B cell (primary cell): ENCODE results near the gene CATSPERZ. TPM values are rescaled to one million over a fixed set of nuclear protein-coding genes. Genes with fewer than 3 reads are reported as not detected.
A peak's percentile ranks its signal among the peaks of the same experiment; 100 is the strongest.

Source experiments
- ATAC-seq: fragments of 200-7000 bp; cut with Tn5 transposase; one replicate; pipeline ENCODE4 v1.10.0; 2021; ENCODE audit warnings: low read depth, mild to moderate bottlenecking, moderate number of reproducible peaks, moderate library complexity
- CTCF ChIA-PET: fragments of 350-600 bp; sonication (Branson Sonifier 250); formaldehyde crosslinking; loops from one replicate; lab custom pipeline; 2021; ENCODE audit warnings: antibody characterized with exemption, inconsistent platforms; lab: Charles Lee
- POLR2A ChIA-PET: fragments of 350-600 bp; sonication (Branson Sonifier 250); formaldehyde crosslinking; loops from one replicate; lab custom pipeline; 2021; ENCODE audit warnings: antibody characterized with exemption; lab: Charles Lee
- DNase-seq: peaks from one replicate; pipeline ENCODE4 v3.0.0; 2013
- H2AFZ ChIP-seq: 2 replicates; pipeline ENCODE4 v1.6.1; 2012; ENCODE audit warnings: mild to moderate bottlenecking, low read depth, low read length; ENCODE audit not compliant: insufficient read depth, poor library complexity, severe bottlenecking
- H3K27ac ChIP-seq, 2 donors: 1 replicate in 1 of 2; 2 replicates in 1 of 2; pipeline ENCODE4 v1.5.1; 2012 to 2013; ENCODE audit warnings: low read length in 2 of 2, mild to moderate bottlenecking in 2 of 2, moderate library complexity in 1 of 2
- H3K27me3 ChIP-seq, 4 experiments: fragments of 200-600 bp in 1 of 4; sonication (generic) in 1 of 4; replicated peaks in 1 of 4; 1 replicate in 2 of 4; 2 replicates in 2 of 4; pipeline versions ENCODE4 v1.6.1 to v1.7.0; 2013 to 2016; ENCODE audit warnings: low read length in 3 of 4, mild to moderate bottlenecking in 2 of 4, mixed read lengths in 1 of 4, moderate library complexity in 1 of 4; ENCODE audit not compliant: insufficient read depth in 4 of 4, control insufficient read depth in 3 of 4; ENCODE audit errors: control extremely low read depth in 1 of 4
- H3K36me3 ChIP-seq, 2 experiments: replicated peaks in 1 of 2; 1 replicate in 1 of 2; 2 replicates in 1 of 2; pipeline versions ENCODE4 v1.6.1 to v1.7.1; 2013; ENCODE audit warnings: low read length in 1 of 2; ENCODE audit not compliant: insufficient read depth in 2 of 2, control insufficient read depth in 1 of 2; ENCODE audit errors: control extremely low read depth in 1 of 2, extremely low read depth in 1 of 2
- H3K4me1 ChIP-seq, 2 donors: fragments of 200-600 bp in 1 of 2; sonication (generic) in 1 of 2; 1 replicate in 1 of 2; 2 replicates in 1 of 2; pipeline versions ENCODE4 v1.5.1 to v1.6.1; 2013 to 2017; ENCODE audit warnings: low read length in 2 of 2; ENCODE audit not compliant: control insufficient read depth in 2 of 2, insufficient read depth in 2 of 2
- H3K4me2 ChIP-seq: replicated peaks from 2 replicates; pipeline ENCODE3; 2012; ENCODE audit warnings: mild to moderate bottlenecking, low read depth, low read length; ENCODE audit not compliant: poor library complexity, severe bottlenecking
- H3K4me3 ChIP-seq, 5 experiments: fragments of 200-600 bp in 1 of 5; sonication (generic) in 1 of 5; 1 replicate in 3 of 5; 2 replicates in 2 of 5; pipeline versions ENCODE4 v1.5.1 to v1.7.0; 2011 to 2016; ENCODE audit warnings: low read length in 4 of 5, mild to moderate bottlenecking in 4 of 5, low read depth in 2 of 5, control low read depth in 1 of 5, moderate library complexity in 1 of 5; ENCODE audit not compliant: insufficient read depth in 1 of 5; ENCODE audit errors: control extremely low read depth in 1 of 5, extremely low read depth in 1 of 5
- H3K79me2 ChIP-seq: fragments of 200-600 bp; sonication (generic); one replicate; pipeline ENCODE4 v1.6.0; 2016; ENCODE audit warnings: low read length; ENCODE audit not compliant: control insufficient read depth, insufficient read depth
- H3K9ac ChIP-seq: fragments of 200-600 bp; sonication (generic); 2 replicates; pipeline ENCODE4 v1.6.1; 2017; ENCODE audit warnings: mild to moderate bottlenecking, low read length, moderate library complexity
- H3K9me3 ChIP-seq, 3 donors: one replicate each; pipeline versions ENCODE4 v1.6.1 to v1.7.1; 2013; ENCODE audit warnings: low read length in 2 of 3; ENCODE audit not compliant: control insufficient read depth in 2 of 3, insufficient read depth in 1 of 3; ENCODE audit errors: control extremely low read depth in 1 of 3
- H4K20me1 ChIP-seq: 2 replicates; pipeline ENCODE4 v1.6.0; 2012; ENCODE audit warnings: mild to moderate bottlenecking, low read length; ENCODE audit not compliant: insufficient read depth, control insufficient read depth, poor library complexity, severe bottlenecking
- H3K27ac Mint-ChIP-seq: one replicate; pipeline ENCODE4 v1.8.0; 2021; ENCODE audit warnings: mixed read lengths
- H3K27me3 Mint-ChIP-seq: one replicate; pipeline ENCODE4 v1.8.0; 2021; ENCODE audit warnings: mixed read lengths
- H3K4me1 Mint-ChIP-seq: one replicate; pipeline ENCODE4 v1.8.0; 2021; ENCODE audit warnings: mixed read lengths
- H3K4me3 Mint-ChIP-seq: one replicate; pipeline ENCODE4 v1.8.0; 2021; ENCODE audit warnings: mixed read lengths
- H3K9me3 Mint-ChIP-seq: one replicate; pipeline ENCODE4 v1.8.0; 2022; ENCODE audit warnings: mixed read lengths; ENCODE audit not compliant: insufficient read depth
- CTCF ChIP-seq: fragments of 200-600 bp; IDR thresholded peaks from one replicate; pipeline ENCODE4 v1.8.0; 2022; ENCODE audit warnings: antibody characterized with exemption, mild to moderate bottlenecking
- EZH2 ChIP-seq: IDR thresholded peaks from 2 replicates; pipeline ENCODE4 v1.6.1; 2012; ENCODE audit warnings: borderline replicate concordance, low read depth, mild to moderate bottlenecking, moderate library complexity, low read length; ENCODE audit not compliant: insufficient read depth, poor library complexity, severe bottlenecking
- WGBS: methylation state at CpG from one replicate; pipeline ENCODE4 v1.1.5; 2013; ENCODE audit warnings: missing lambda C conversion rate; ENCODE audit not compliant: insufficient coverage; 5-methylcytosine and 5-hydroxymethylcytosine counted together
- intact Hi-C: fragments of 100-400 bp; cut with micrococcal nuclease; formaldehyde crosslinking; loops from one replicate; pipeline ENCODE4 v1.10.0; 2022
- polyA plus RNA-seq: library from polyadenylated mRNA; depleted of rRNA; stranded (reverse); fragments of >200 nt; gene quantifications from 2 replicates; pipeline ENCODE4 v1.2.3, GENCODE V29; 2012
- total RNA-seq, 2 donors: library from RNA; stranded (reverse); fragments of 120-200 nt in 1 of 2; gene quantifications; 1 replicate in 1 of 2; 2 replicates in 1 of 2; pipeline versions ENCODE4 v1.2.3 to v1.2.4, GENCODE V29; 2013 to 2022

Gene CATSPERZ
- total and polyA plus RNA-seq, 2 donors (not counting 1 experiment from before 2014, with no cell fraction given): 0.39 TPM; not detected in 1

- H3K9ac ChIP-seq: peak overlapping the region; percentile 76
- ChIA-PET POLR2A (interaction anchor here (0.7 to 1.2 kb wide), 3 partner anchors 9 to 33 kb away, joined by 3 to 6 read pairs (median 5); partner anchors contain the start of genes BAD and GPR137), CTCF (interaction anchor here (0.7 to 10.4 kb wide), 13 partner anchors 10 to 104 kb away, joined by 3 to 141 read pairs (median 6); partner anchors contain the start of genes CATSPERZ, FERMT3, FKBP2 and NUDT22)
- peaks cover 4% of the 10 kb centered on the region for H3K79me2 ChIP-seq
- DNase-seq: no peak
- H3K27ac ChIP-seq: no peak overlapping the region
- Mint-ChIP-seq H3K4me3 (peak overlapping the region; percentile 88), H3K27ac (peak overlapping the region; percentile 76), H3K4me1 (peaks cover 22% of the 10 kb centered on the region), H3K9me3 (no peaks in the 10 kb centered on the region), H3K27me3 (no peaks in the 10 kb centered on the region)
- H4K20me1 ChIP-seq: no peaks in the 10 kb centered on the region
- H3K4me3 ChIP-seq: peak overlapping the region; percentile 39 to 87 (median 63)
- TF ChIP-seq CTCF: no peak
- no peak for TF ChIP-seq EZH2
- no peaks in the 10 kb centered on the region for H3K9me3 ChIP-seq
- no peak for ATAC-seq
- no peaks in the 10 kb centered on the region for H3K36me3 ChIP-seq
- intact Hi-C loops: loop anchor here (1.0 kb wide), 4 partner anchors 18 to 53 kb away; partner anchors contain the start of genes BAD, NUDT22 and TRPT1
- H3K27me3 ChIP-seq: no peaks in the 10 kb centered on the region
- H3K4me2 ChIP-seq: peak overlapping the region; percentile 90
- WGBS: 0% methylated on average over 18 of the region's 18 CpGs
- H3K4me1 ChIP-seq: peaks cover 17 to 35% of the 10 kb centered on the region in 2 donors
- peak overlapping the region; percentile 82 for H2AFZ ChIP-seq
These were observed 48.5 kb upstream of the CATSPERZ start for GRCh38 chr11:64251753-64252002.
